Stimulated activated effector memory CD8-positive, alpha-beta T cell treated with anti-CD3 and anti-CD28 coated beads, Interleukin-12 subunit alpha, Interleukin-12 subunit beta, amount 100 ng/mL, for 72 hours (primary cell): ENCODE measurements around the gene CLDN4.
"Not testable (repeated sequence)": the region's sequence is repeated elsewhere in the genome, so short reads cannot be mapped to it uniquely, and the experiment has no call there.

Experiments
- ATAC-seq: fragments of 150-1000 bp; cut with Tn5 transposase; 2 replicates; pipeline ENCODE4 v1.10.0; 2021
- DNase-seq, 2 donors: peaks; one replicate each; pipeline ENCODE4 v3.0.0; 2021 to 2022; ENCODE audit warnings: low spot score in 2 of 2
- H3K27ac Mint-ChIP-seq: one replicate; pipeline ENCODE4 v1.8.0; 2022; ENCODE audit warnings: mild to moderate bottlenecking, mixed read lengths
- H3K36me3 Mint-ChIP-seq: one replicate; pipeline ENCODE4 v1.8.0; 2022; ENCODE audit warnings: mild to moderate bottlenecking, mixed read lengths
- H3K4me1 Mint-ChIP-seq: one replicate; pipeline ENCODE4 v1.8.0; 2022; ENCODE audit warnings: mixed read lengths
- H3K4me3 Mint-ChIP-seq: one replicate; pipeline ENCODE4 v1.8.0; 2022; ENCODE audit warnings: mild to moderate bottlenecking, mixed read lengths
- H3K9me3 Mint-ChIP-seq: one replicate; pipeline ENCODE4 v1.8.0; 2022; ENCODE audit warnings: mixed read lengths

CLDN4 gene

DNA sequence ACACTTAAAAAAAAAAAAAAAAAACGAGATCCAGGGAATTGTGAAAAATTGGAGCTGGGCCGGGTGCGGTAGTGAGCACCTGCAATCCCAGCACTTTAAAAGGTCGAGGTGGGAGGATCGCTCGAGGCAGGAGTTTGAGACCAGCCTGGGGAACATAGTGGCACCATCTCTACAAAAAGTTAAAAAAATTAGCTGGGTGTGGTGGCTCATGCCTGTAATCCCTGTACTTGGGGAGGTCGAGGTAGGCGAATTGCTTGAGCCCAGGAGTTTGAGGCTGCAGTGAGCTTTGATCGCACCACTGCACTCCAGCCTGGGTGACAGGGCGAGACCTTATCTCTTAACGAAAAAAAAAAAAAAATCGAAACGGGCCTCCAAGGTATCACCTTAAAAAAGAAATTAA is 2.0 kb downstream of the CLDN4 start:
- Mint-ChIP-seq H3K4me3 (no peak overlapping the region), H3K36me3 (no peaks in the 10 kb centered on the region), H3K27ac (no peak overlapping the region), H3K4me1 (peaks cover 13% of the 10 kb centered on the region), H3K9me3 (no peaks in the 10 kb centered on the region)
- ATAC-seq (no peak), DNase-seq (no peak)

GRCh38 chr7:73833251-73833919 is 2.6 kb downstream of the CLDN4 start:
- no peak for DNase-seq
- Mint-ChIP-seq H3K4me1 (peaks cover 8% of the 10 kb centered on the region), H3K9me3 (no peaks in the 10 kb centered on the region), H3K27ac (no peak overlapping the region), H3K36me3 (no peaks in the 10 kb centered on the region), H3K4me3 (no peak overlapping the region)
- no peak for ATAC-seq

DNA sequence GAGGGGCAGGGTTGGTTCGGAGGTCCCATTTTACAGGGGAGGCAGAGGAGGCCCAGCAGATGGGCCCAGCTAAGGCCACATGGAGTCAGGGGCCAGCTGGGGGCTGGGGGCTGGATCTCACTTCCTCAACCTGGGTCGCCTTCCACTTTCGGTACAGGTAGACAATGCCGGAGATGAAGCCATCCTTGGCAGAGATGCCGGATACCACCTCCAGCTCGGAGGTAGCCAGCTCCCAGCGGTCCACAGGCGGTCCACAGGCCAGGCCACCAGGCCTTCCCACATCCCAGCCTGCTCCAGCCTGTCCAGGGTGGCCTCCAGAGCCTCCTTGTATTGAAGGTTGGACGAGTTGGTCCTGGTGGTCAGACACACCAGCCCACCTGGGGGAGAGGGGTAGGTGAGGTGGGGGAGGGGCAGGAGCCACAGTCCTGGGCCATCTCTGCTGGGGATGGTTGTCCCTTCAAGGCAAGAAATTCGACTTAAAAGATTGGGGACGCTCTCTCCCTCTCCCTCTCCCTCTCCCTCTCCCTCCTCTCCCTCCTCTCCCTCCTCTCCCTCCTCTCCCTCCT is 3.9 kb downstream of the CLDN4 start:
- Mint-ChIP-seq H3K36me3 (no peaks in the 10 kb centered on the region), H3K27ac (no peak overlapping the region), H3K4me3 (no peak overlapping the region), H3K9me3 (no peaks in the 10 kb centered on the region), H3K4me1 (no peaks in the 10 kb centered on the region)
- ATAC-seq (no peak), DNase-seq (no peak)

- H3K4me1 Mint-ChIP-seq, H3K27ac Mint-ChIP-seq, H3K36me3 Mint-ChIP-seq: not testable (repeated sequence)
These were observed 6.4 kb downstream of the CLDN4 start for GRCh38 chr7:73837167-73837566.

GRCh38 chr7:73838642-73839041 is 7.8 kb downstream of the CLDN4 start:
- Mint-ChIP-seq H3K4me1 (peaks cover 9% of the 10 kb centered on the region), H3K36me3 (no peaks in the 10 kb centered on the region), H3K4me3 (no peak overlapping the region), H3K27ac (no peak overlapping the region), H3K9me3 (no peaks in the 10 kb centered on the region)
- ATAC-seq (no peak), DNase-seq (no peak)

More at GRCh38 chr7:73837167-73837566, 6.4 kb downstream of the CLDN4 start:
- not testable (repeated sequence) for ATAC-seq, DNase-seq, H3K4me3 Mint-ChIP-seq, H3K9me3 Mint-ChIP-seq

GRCh38 chr7:73839290-73839689 is 8.5 kb downstream of the CLDN4 start:
- H3K27ac Mint-ChIP-seq = no peak overlapping the region
- ATAC-seq = no peak
- H3K36me3 Mint-ChIP-seq = no peaks in the 10 kb centered on the region

GRCh38 chr7:73839743-73840714 is 9.2 kb downstream of the CLDN4 start:
- Mint-ChIP-seq H3K9me3 (no peaks in the 10 kb centered on the region), H3K27ac (no peak overlapping the region), H3K4me3 (no peak overlapping the region), H3K36me3 (no peaks in the 10 kb centered on the region), H3K4me1 (peaks cover 18% of the 10 kb centered on the region)
- DNase-seq (no peak), ATAC-seq (no peak)

More at GRCh38 chr7:73839290-73839689, 8.5 kb downstream of the CLDN4 start:
- Mint-ChIP-seq H3K9me3 (no peaks in the 10 kb centered on the region), H3K4me1 (peaks cover 16% of the 10 kb centered on the region), H3K4me3 (no peak overlapping the region)
- no peak for DNase-seq

DNA sequence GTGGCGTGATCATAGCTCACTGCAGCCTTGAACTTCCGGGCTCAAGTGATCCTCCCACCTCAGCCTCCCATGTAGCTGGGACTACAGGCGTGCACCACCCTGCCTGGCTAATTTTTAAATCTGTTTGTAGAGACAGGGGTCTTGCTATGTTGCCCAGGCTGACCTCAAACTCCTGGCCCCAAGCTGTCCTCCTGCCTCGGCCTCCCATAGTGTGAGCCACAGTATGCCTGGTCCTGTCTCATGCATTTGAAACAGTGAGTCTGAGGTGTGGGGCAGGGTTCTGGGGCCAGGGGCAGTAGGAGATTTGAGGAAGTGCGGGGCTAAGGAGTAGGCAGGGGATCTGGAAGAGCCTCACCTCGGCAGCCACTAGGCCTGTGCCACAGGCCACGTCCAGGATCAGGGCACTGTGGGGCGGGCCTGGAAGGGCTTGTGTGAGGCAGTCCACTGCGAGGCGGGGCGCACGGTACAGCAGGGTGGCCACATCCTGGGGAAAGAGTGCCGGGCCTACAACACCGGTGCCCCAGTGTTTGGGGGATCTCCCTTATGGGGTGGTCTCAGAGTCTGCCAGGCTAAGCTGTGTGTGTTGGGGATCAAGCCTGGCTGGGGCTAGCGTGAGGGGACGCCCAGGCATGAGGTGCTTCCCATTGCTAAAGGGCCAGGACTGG is 10.1 kb downstream of the CLDN4 start:
- H3K9me3 Mint-ChIP-seq = no peaks in the 10 kb centered on the region

DNA sequence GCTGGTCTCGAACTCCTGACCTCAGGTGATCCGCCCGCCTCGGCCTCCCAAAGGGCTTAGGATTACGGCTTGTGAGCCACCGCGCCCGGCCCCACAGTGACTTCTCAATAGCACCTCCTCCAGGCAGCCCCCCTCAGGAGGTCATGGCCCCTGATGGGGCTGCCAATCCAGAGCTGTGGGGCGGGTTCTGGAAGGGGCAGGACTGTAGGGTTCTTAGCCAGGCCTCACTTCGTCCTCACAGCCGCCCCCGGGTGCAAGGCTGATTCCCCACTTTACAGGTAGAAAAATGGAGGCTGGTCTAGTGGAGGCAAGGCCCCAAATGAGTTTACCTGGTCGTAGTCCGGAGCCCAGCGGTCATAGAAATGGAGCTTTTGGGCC is 10.9 kb downstream of the CLDN4 start:
- Mint-ChIP-seq H3K4me1 (peaks cover 18% of the 10 kb centered on the region), H3K36me3 (no peaks in the 10 kb centered on the region), H3K27ac (peak overlapping the region; percentile 54), H3K9me3 (no peaks in the 10 kb centered on the region), H3K4me3 (peak overlapping the region; percentile 72)
- DNase-seq (no peak), ATAC-seq (no peak)

More for the DNA sequence above, 10.1 kb downstream of the CLDN4 start:
- Mint-ChIP-seq H3K4me3 (peak overlapping the region; percentile 72), H3K27ac (no peak overlapping the region), H3K4me1 (peaks cover 18% of the 10 kb centered on the region), H3K36me3 (no peaks in the 10 kb centered on the region)
- ATAC-seq = no peak
- no peak for DNase-seq

GRCh38 chr7:73842067-73842976 is 11.5 kb downstream of the CLDN4 start, which contains the start of gene METTL27:
METTL27 (minus strand) TSS chr7:73842516; CDS start chr7:73842140, 376 bp downstream.
- Mint-ChIP-seq H3K36me3 (no peaks in the 10 kb centered on the region), H3K27ac (peak within 1 kb of the TSS; percentile 54), H3K9me3 (no peaks in the 10 kb centered on the region), H3K4me1 (peaks cover 18% of the 10 kb centered on the region), H3K4me3 (peak within 1 kb of the TSS; percentile 72)
- peak; percentile 71 to 92 for DNase-seq
- ATAC-seq = peak; percentile 96

- Mint-ChIP-seq H3K9me3 (no peaks in the 10 kb centered on the region), H3K27ac (no peak overlapping the region), H3K36me3 (no peaks in the 10 kb centered on the region), H3K4me1 (peaks cover 18% of the 10 kb centered on the region), H3K4me3 (no peak overlapping the region)
- no peak for ATAC-seq
- DNase-seq = no peak
These were observed 13.3 kb downstream of the CLDN4 start for GRCh38 chr7:73844131-73844547.

DNA sequence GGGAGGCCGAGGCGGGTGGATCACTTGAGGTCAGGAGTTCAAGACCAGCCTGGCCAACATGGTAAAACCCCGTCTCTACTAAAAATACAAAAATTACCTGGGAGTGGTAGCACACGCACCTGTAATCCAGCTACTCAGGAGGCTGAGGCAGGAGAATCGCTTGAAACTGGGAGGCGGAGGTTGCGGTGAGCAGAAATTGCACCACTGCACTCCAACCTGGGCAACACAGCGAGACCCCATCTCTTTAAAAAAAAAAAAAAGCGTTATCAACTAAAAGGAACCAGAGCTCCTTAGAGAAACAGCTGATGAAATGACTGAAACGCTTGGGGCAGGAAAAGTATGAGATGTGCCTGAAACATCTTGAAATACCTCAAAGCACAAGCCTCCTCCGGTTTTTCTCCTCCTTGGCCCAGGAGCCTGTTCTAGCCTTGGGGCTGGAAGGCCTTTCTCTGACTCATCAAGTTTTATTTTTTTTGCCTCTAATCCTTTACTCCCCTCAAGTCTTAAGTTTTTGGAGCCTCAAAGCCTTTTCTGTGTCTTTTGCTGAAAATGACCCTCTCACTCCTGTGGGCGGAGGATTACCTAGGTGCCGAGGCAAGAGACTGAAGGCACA is 14.2 kb downstream of the CLDN4 start:
- H3K9me3 Mint-ChIP-seq = no peaks in the 10 kb centered on the region
- H3K4me1 Mint-ChIP-seq = peaks cover 18% of the 10 kb centered on the region
- H3K36me3 Mint-ChIP-seq = no peaks in the 10 kb centered on the region
- DNase-seq = no peak
- no peak overlapping the region for H3K27ac Mint-ChIP-seq
- no peak for ATAC-seq
- H3K4me3 Mint-ChIP-seq = no peak overlapping the region

- not testable (repeated sequence) for H3K4me3 Mint-ChIP-seq, ATAC-seq, H3K36me3 Mint-ChIP-seq, H3K9me3 Mint-ChIP-seq, DNase-seq, H3K27ac Mint-ChIP-seq
- H3K4me1 Mint-ChIP-seq = peaks cover 20% of the 10 kb centered on the region
These were observed 15.0 kb downstream of the CLDN4 start for GRCh38 chr7:73845701-73846195.
